ENCODE measurements around the gene RFX3.

DNA sequence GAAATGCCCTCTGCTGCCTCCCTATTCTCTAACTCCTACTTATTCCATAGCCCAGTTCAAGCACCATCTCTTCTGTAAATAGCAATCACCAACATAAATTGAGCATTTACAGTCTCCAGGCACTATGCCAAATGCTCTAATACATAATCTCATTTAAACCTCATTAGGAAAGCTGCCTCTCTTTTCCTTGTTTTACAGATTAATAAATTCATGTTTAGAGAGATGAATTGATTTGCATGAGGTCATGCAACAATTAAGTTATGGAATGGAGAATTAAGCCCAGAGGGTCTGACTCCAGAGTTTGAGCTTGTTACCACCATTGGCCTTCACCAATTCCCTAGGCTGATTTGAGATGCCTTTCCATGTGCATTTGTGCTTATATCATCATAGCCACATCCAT is 23.4 kb upstream of the RFX3 start:
- TF ChIP-seq ZNF891 (CRISPR knock-in tag; IDR thresholded peaks at IDR 0.05) (no peak), MAFG (CRISPR knock-in tag; IDR thresholded peaks at IDR 0.05) (no peak), NFYB (CRISPR knock-in tag; IDR thresholded peaks at IDR 0.05) (no peak), KLF16 (CRISPR knock-in tag; IDR thresholded peaks at IDR 0.05) (no peak), JUND (CRISPR knock-in tag; IDR thresholded peaks at IDR 0.05) (no peak), ZNF782 (CRISPR knock-in tag; IDR thresholded peaks at IDR 0.05; ENCODE audit: borderline replicate concordance) (no peak), ZNF562 (CRISPR knock-in tag; IDR thresholded peaks at IDR 0.05; ENCODE audit: borderline replicate concordance) (no peak)
- TF ChIP-seq, protein P1, sequence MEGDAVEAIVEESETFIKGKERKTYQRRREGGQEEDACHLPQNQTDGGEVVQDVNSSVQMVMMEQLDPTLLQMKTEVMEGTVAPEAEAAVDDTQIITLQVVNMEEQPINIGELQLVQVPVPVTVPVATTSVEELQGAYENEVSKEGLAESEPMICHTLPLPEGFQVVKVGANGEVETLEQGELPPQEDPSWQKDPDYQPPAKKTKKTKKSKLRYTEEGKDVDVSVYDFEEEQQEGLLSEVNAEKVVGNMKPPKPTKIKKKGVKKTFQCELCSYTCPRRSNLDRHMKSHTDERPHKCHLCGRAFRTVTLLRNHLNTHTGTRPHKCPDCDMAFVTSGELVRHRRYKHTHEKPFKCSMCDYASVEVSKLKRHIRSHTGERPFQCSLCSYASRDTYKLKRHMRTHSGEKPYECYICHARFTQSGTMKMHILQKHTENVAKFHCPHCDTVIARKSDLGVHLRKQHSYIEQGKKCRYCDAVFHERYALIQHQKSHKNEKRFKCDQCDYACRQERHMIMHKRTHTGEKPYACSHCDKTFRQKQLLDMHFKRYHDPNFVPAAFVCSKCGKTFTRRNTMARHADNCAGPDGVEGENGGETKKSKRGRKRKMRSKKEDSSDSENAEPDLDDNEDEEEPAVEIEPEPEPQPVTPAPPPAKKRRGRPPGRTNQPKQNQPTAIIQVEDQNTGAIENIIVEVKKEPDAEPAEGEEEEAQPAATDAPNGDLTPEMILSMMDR (CRISPR knock-in tag; IDR thresholded peaks at IDR 0.05): no peak

Data from HepG2 (cell line).